K562 (cell line): Measurements from ENCODE around the gene ZNF326.

ENCODE experiments used
- ATF7 ChIP-seq: fragments of 450-650 bp; IDR thresholded peaks from 2 replicates; pipeline ENCODE4 v1.7.1; 2014; ENCODE audit warnings: mild to moderate bottlenecking, moderate library complexity
- CTCF ChIP-seq, 3 experiments: IDR thresholded peaks in 2 of 3; conservative IDR thresholded peaks in 1 of 3; 2 replicates each; pipeline ENCODE4 v1.5.1; 2011 to 2012; ENCODE audit warnings: low read length in 3 of 3, mild to moderate bottlenecking in 3 of 3, control low read depth in 2 of 3, improper control_type of control experiment in 1 of 3, inconsistent platforms in 1 of 3, low read depth in 1 of 3, mixed read lengths in 1 of 3, moderate library complexity in 1 of 3; ENCODE audit not compliant: insufficient read depth in 2 of 3
- GATAD2A ChIP-seq: fragments of 450-650 bp; IDR thresholded peaks from 2 replicates; pipeline ENCODE4 v1.6.1; 2017
- JUND ChIP-seq, 2 experiments: IDR thresholded peaks; 2 replicates in 1 of 2; 3 replicates in 1 of 2; pipeline ENCODE4 v1.6.1; 2011; ENCODE audit warnings: borderline replicate concordance in 2 of 2, low read depth in 2 of 2, low read length in 2 of 2, improper control_type of control experiment in 1 of 2, missing biosample characterization in 1 of 2, missing genetic modification characterization in 1 of 2, missing genetic modification reagents in 1 of 2
- ZNF263 ChIP-seq: sonication (generic); formaldehyde crosslinking; IDR thresholded peaks from 2 replicates; pipeline ENCODE4 v1.8.0; 2022; ENCODE audit warnings: mild to moderate bottlenecking, missing genetic modification reagents, borderline replicate concordance
- ZNF384 ChIP-seq: IDR thresholded peaks from 2 replicates; pipeline ENCODE4 v1.6.1; 2012; ENCODE audit warnings: low read depth, low read length, improper control_type of control experiment

DNA sequence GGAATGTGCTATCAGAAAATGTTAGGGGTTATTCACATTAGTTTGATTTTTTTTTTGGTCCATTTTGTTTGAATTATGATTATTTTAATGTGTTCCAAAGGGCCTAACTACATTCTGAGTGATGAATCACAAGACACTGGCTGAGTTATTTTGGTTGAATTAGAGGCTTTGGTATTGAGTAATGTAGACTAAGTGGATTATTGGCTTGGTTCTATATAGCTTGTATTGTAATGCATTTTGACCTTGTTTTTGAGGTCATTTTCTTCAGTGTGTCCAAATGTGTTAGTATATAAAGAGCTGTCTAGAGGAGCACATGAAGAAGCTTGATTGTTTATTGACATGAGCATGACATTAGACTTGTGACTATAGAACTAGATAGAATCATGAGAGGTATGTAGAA lies 3.4 kb downstream of the ZNF326 start:
- TF ChIP-seq JUND (IDR thresholded peaks at IDR 0.05; ENCODE audit: borderline replicate concordance, low read depth, low read length): no peak
- TF ChIP-seq JUND (tag; IDR thresholded peaks at IDR 0.05; ENCODE audit: borderline replicate concordance, low read depth, low read length): no peak
- TF ChIP-seq CTCF (IDR thresholded peaks at IDR 0.05 in 2 of 3, conservative IDR thresholded peaks at IDR 0.05 in 1 of 3; ENCODE audit: insufficient read depth in 2 of 3, low read depth in 1 of 3, low read length in 3 of 3): no peak
- TF ChIP-seq ZNF384: no peak
- no peak for TF ChIP-seq GATAD2A
- no peak for TF ChIP-seq ATF7
- no peak for TF ChIP-seq ZNF263 (CRISPR knock-in tag)
